ENCODE data around the gene RXRG. TPM values are rescaled to one million over a fixed set of nuclear protein-coding genes. Genes with fewer than 3 reads are reported as not detected.

The RXRG gene
- total RNA-seq, 1 experiment from 2014 or later, result not detected

- no peaks in the 10 kb centered on the region for H3K36me3 ChIP-seq (ENCODE audit: control insufficient read depth in 1 of 2, insufficient read depth in 2 of 2, low read length in 2 of 2)
- H3K9ac ChIP-seq (ENCODE audit: low read length), result no peak overlapping the region
- DNase-seq (ENCODE audit: low read depth, low spot score) (no peak), ATAC-seq (no peak)
- H2AFZ ChIP-seq (ENCODE audit: low read depth, low read length, poor library complexity, severe bottlenecking), result no peak overlapping the region
- H3K9me3 ChIP-seq (ENCODE audit: control insufficient read depth in 1 of 2, insufficient read depth in 1 of 2, low read depth in 1 of 2, low read length in 2 of 2), result no peaks in the 10 kb centered on the region
- H3K27me3 ChIP-seq (ENCODE audit: insufficient read depth, low read length), result peaks cover 72% of the 10 kb centered on the region
- H3K9me2 ChIP-seq (ENCODE audit: insufficient read depth), result no peaks in the 10 kb centered on the region
- TF ChIP-seq RAD21 (IDR thresholded peaks at IDR 0.05; ENCODE audit: low read depth) (no peak), ZBTB33 (IDR thresholded peaks at IDR 0.05; ENCODE audit: extremely low read depth, insufficient replicate concordance, low read length) (no peak), YY1 (IDR thresholded peaks at IDR 0.05; ENCODE audit: extremely low read depth, insufficient replicate concordance, low read depth, low read length) (no peak), POLR2A (IDR thresholded peaks at IDR 0.05; ENCODE audit: borderline replicate concordance, extremely low read depth, insufficient read depth, insufficient read length) (no peak), EGR1 (IDR thresholded peaks at IDR 0.05; ENCODE audit: low read depth) (no peak), SRF (IDR thresholded peaks at IDR 0.05; ENCODE audit: low read depth) (no peak), CEBPB (IDR thresholded peaks at IDR 0.05; ENCODE audit: low read depth) (no peak), ZFX (IDR thresholded peaks at IDR 0.05) (no peak), POLR2AphosphoS5 (IDR thresholded peaks at IDR 0.05; ENCODE audit: low read depth, low read length) (no peak), MAX (IDR thresholded peaks at IDR 0.05) (no peak), TCF7L2 (IDR thresholded peaks at IDR 0.05; ENCODE audit: borderline replicate concordance, extremely low read depth, insufficient read depth, insufficient read length) (no peak), ELF1 (IDR thresholded peaks at IDR 0.05; ENCODE audit: borderline replicate concordance, low read depth) (no peak), CBX3 (IDR thresholded peaks at IDR 0.05; ENCODE audit: low read depth) (no peak), JUND (IDR thresholded peaks at IDR 0.05) (no peak), FOSL1 (IDR thresholded peaks at IDR 0.05; ENCODE audit: low read depth) (no peak), SP1 (IDR thresholded peaks at IDR 0.05; ENCODE audit: low read depth) (no peak), EZH2phosphoT487 (IDR thresholded peaks at IDR 0.05; ENCODE audit: borderline replicate concordance) (no peak), CTCF (IDR thresholded peaks at IDR 0.05 in 2 of 3, conservative IDR thresholded peaks at IDR 0.05 in 1 of 3; ENCODE audit: borderline replicate concordance in 1 of 3, insufficient read depth in 1 of 3, low read depth in 2 of 3, low read length in 2 of 3) (no peak), ATF3 (IDR thresholded peaks at IDR 0.05) (no peak), SIN3A (IDR thresholded peaks at IDR 0.05; ENCODE audit: low read depth) (no peak)
- H3K4me3 ChIP-seq (replicated peaks in 1 of 2; ENCODE audit: low read depth in 1 of 2, low read length in 2 of 2), result no peak overlapping the region
- ChIA-PET RAD21 (ENCODE audit: low non-redundant PET in 1 of 2, low total read pairs in 2 of 2, uncharacterized antibody in 2 of 2, unreplicated experiment in 2 of 2) (no interaction called here), CTCF (no interaction called here), POLR2A (no interaction called here)
- H3K4me1 ChIP-seq (ENCODE audit: control insufficient read depth in 1 of 2, insufficient read depth in 2 of 2, low read length in 2 of 2), result no peaks in the 10 kb centered on the region
- intact Hi-C loops (cut with micrococcal nuclease), result no loop called here
- H3K79me2 ChIP-seq (ENCODE audit: insufficient read depth, low read length), result no peaks in the 10 kb centered on the region
- no peaks in the 10 kb centered on the region for H4K20me1 ChIP-seq (ENCODE audit: insufficient read depth)
- H3K27ac ChIP-seq (ENCODE audit: low read depth, low read length), result no peak overlapping the region
- BruUV-seq (replicated peaks), result no TSS peak
- no peak overlapping the region for H3K4me2 ChIP-seq (ENCODE audit: low read length)
Measured at GRCh38 chr1:165416876-165417275, 28.1 kb downstream of the RXRG start.

Data from HCT116 (cell line).